ENCODE results near the gene MARVELD2. TPM values are rescaled to one million over a fixed set of nuclear protein-coding genes. Genes with fewer than 3 reads are reported as not detected.

MARVELD2 gene
- total and polyA plus RNA-seq, 2 of the 13 experiments (the other 11 are each of a cell fraction or from before 2014, with no cell fraction given): 11.1 to 15.4 TPM

GRCh38 chr5:69492391-69492922, 77.5 kb downstream of the MARVELD2 start, which contains the start of gene OCLN (continued):
- TF ChIP-seq PCBP1 (IDR thresholded peaks at IDR 0.05; ENCODE audit: borderline replicate concordance, low read depth, low read length) (no peak), ZFP90 (CRISPR knock-in tag; IDR thresholded peaks at IDR 0.05; ENCODE audit: borderline replicate concordance) (peak; percentile 83; the same call in 1 of the 2 replicates), ZNF33B (CRISPR knock-in tag; IDR thresholded peaks at IDR 0.05) (peak; percentile 47; the same call in 1 of the 2 replicates), CC2D1A (CRISPR knock-in tag; IDR thresholded peaks at IDR 0.05) (no peak), ZNF207 (IDR thresholded peaks at IDR 0.05; ENCODE audit: borderline replicate concordance) (no peak), ZNF235 (CRISPR knock-in tag; IDR thresholded peaks at IDR 0.05; ENCODE audit: borderline replicate concordance) (peak; percentile 92; the same call in 1 of the 2 replicates), HNRNPK (IDR thresholded peaks at IDR 0.05; ENCODE audit: low read depth, low read length, poor library complexity, severe bottlenecking) (peak; percentile 94), THAP9 (CRISPR knock-in tag; IDR thresholded peaks at IDR 0.05; ENCODE audit: borderline replicate concordance) (no peak; the same call in 1 of the 2 replicates), ZNF276 (CRISPR knock-in tag; IDR thresholded peaks at IDR 0.05; ENCODE audit: low read depth) (peak; percentile 83; the same call in 1 of the 2 replicates), AHDC1 (CRISPR knock-in tag; IDR thresholded peaks at IDR 0.05; ENCODE audit: borderline replicate concordance) (0 out of 2 replicates have a peak, but pooled peaks have one; percentile 35), ZNF770 (CRISPR knock-in tag; IDR thresholded peaks at IDR 0.05) (peak; percentile 54; the same call in 1 of the 2 replicates), STAG1 (CRISPR knock-in tag; IDR thresholded peaks at IDR 0.05) (no peak; the same call in 1 of the 2 replicates), MXD3 (CRISPR knock-in tag; IDR thresholded peaks at IDR 0.05) (peak; percentile 92)

Measured in HepG2 (cell line).